Measurements from ENCODE around the gene SLC12A2. TPM values are rescaled to one million over a fixed set of nuclear protein-coding genes. Genes with fewer than 3 reads are reported as not detected.

SLC12A2 gene
- 100 to 1,000 TPM; 159 to 189 TPM for total RNA-seq

DNA sequence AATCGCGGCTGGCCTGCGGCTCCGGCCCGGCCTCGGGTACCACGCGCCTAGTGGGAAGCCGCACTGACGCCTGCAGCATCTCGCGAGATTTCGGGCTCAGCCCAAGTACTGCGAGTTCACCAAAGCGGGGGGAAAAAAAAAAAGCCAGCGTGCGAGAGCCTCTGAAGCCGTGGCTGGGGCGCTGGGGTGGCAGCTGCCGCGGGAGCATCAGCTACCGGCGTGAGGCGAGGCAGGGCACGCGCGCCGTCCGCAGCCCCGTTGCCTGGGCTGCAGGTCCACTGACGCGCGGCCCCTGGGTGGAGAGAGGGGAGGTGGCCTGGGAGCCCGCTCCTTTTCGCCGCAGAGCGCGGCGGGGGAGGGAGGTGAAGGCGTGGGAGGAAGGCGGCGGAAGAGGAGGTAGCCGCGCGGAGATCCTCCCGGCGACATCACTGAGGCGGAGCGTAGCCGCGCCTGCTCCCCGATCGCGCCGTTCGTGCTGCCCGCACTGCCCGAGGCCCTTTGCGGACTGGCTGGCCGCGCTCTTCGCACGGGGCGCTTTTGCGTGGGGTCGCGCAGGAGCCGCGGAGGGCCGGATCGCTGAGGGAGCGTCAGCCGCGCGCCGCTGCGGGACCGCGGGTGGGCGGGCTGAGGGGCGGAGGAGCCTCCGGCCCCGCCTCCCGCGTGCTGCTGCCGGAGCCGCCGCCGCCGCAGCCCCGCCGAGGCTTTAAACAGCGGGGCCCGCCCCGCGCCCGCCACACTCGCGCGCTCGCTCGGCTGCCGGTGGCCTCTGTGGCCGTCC is at the start of gene SLC12A2:
Gene SLC12A2, plus strand, starts transcription at position 734 of the 778 bp plus-strand sequence. CDS start 189 bp downstream, outside the sequence.
- intact Hi-C loops (cut with DNase I): loop anchor here (10.0 kb wide), 2 partner anchors 128 to 208 kb away; no protein-coding TSS in a partner anchor
- H3K27me3 ChIP-seq: no peaks in the 10 kb centered on the region
- peak; percentile 92 for DNase-seq
- peak within 1 kb of the TSS; percentile 89 to 94 for H3K9ac ChIP-seq (ENCODE audit: low read depth in 2 of 2, low read length in 2 of 2)
- peaks cover 3% of the 10 kb centered on the region for H3K4me1 ChIP-seq
- H3K27ac ChIP-seq: peak within 1 kb of the TSS; percentile 98
- H3K9me3 ChIP-seq: no peaks in the 10 kb centered on the region
- TF ChIP-seq, protein P1, sequence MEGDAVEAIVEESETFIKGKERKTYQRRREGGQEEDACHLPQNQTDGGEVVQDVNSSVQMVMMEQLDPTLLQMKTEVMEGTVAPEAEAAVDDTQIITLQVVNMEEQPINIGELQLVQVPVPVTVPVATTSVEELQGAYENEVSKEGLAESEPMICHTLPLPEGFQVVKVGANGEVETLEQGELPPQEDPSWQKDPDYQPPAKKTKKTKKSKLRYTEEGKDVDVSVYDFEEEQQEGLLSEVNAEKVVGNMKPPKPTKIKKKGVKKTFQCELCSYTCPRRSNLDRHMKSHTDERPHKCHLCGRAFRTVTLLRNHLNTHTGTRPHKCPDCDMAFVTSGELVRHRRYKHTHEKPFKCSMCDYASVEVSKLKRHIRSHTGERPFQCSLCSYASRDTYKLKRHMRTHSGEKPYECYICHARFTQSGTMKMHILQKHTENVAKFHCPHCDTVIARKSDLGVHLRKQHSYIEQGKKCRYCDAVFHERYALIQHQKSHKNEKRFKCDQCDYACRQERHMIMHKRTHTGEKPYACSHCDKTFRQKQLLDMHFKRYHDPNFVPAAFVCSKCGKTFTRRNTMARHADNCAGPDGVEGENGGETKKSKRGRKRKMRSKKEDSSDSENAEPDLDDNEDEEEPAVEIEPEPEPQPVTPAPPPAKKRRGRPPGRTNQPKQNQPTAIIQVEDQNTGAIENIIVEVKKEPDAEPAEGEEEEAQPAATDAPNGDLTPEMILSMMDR (IDR thresholded peaks at IDR 0.05): no peak
- no peaks in the 10 kb centered on the region for H3K36me3 ChIP-seq
- peak within 1 kb of the TSS; percentile 81 for H3K4me3 ChIP-seq

DNA sequence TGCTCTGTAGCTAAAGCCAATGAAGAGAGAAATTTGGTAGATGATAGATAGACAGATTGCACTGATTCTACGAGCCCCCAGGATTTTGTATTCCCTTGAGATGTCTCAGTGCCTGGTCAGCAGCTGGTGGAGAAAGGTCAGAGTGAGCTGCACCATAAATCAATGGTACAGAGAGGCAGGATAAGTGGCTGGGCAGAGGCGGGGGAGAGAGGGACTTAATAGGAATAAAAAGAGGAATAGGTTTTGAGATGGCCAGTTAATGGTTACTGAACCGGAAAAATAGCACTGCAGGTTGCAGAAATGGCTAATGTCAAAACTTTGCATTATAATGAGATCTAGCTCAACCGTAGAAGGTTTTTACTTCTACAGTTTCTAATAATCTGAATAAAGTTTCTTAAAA is 47.9 kb upstream of the SLC12A2 start:
- no peak overlapping the region for H3K4me3 ChIP-seq
- no peaks in the 10 kb centered on the region for H3K9me3 ChIP-seq
- no peak overlapping the region for H3K27ac ChIP-seq
- intact Hi-C loops (cut with DNase I): no loop called here
- DNase-seq: no peak
- no peaks in the 10 kb centered on the region for H3K27me3 ChIP-seq
- no peaks in the 10 kb centered on the region for H3K36me3 ChIP-seq
- H3K9ac ChIP-seq (ENCODE audit: low read depth in 2 of 2, low read length in 2 of 2): no peak overlapping the region
- TF ChIP-seq, protein P1 (IDR thresholded peaks at IDR 0.05): no peak
- H3K4me1 ChIP-seq: peaks cover 2% of the 10 kb centered on the region

DNA sequence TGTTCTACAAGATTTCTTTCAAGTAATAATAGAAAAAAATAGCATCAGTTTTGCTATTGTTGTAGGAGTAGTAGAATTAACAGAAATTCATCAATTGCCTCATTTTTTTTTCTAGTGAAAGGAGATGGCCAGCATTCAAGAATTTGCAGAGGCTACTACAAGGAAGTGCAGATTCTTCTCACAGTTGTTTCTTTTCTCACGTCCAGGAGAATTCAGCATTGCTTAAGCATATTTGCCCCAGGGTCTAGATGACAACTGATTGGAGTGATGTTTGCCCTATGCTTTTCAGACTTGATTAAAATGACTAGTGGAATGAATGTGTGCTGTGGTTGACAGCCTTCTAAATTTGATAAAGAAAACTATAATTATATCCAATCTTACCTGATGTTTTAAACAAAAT is 46.6 kb upstream of the SLC12A2 start:
- no peak for DNase-seq
- intact Hi-C loops (cut with DNase I): no loop called here

DNA sequence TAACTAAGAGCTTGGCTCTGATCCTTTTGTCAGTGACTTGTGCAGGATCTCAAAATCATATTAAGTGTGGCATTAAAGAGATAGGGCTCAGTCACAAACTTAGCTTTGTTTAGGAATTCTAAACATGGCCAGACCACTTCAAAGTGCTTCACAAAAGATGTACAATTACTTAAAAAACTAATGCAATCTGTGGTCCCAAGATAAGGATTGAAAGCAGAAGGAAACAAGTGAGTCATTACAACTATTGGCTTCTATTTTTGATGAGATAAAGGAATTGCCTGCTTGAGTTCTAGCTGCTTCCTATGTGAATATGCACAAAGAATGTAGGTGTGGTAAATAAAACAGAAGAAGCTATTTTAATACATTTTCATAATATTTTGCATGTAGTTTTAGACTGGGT is 44.9 kb upstream of the SLC12A2 start:
- Histone ChIP-seq H3K9me3 (no peaks in the 10 kb centered on the region), H3K4me1 (peaks cover 2% of the 10 kb centered on the region), H3K4me3 (no peak overlapping the region), H3K36me3 (no peaks in the 10 kb centered on the region), H3K9ac (ENCODE audit: low read depth in 2 of 2, low read length in 2 of 2) (no peak overlapping the region), H3K27me3 (no peaks in the 10 kb centered on the region), H3K27ac (no peak overlapping the region)
- no peak for DNase-seq
- intact Hi-C loops (cut with DNase I): no loop called here
- TF ChIP-seq, protein P1 (IDR thresholded peaks at IDR 0.05): no peak

More for the DNA sequence above, 46.6 kb upstream of the SLC12A2 start:
- Histone ChIP-seq H3K27me3 (no peaks in the 10 kb centered on the region), H3K27ac (no peak overlapping the region), H3K36me3 (no peaks in the 10 kb centered on the region), H3K9ac (ENCODE audit: low read depth in 2 of 2, low read length in 2 of 2) (no peak overlapping the region), H3K4me3 (no peak overlapping the region), H3K4me1 (peaks cover 2% of the 10 kb centered on the region), H3K9me3 (no peaks in the 10 kb centered on the region)
- TF ChIP-seq, protein P1 (IDR thresholded peaks at IDR 0.05): no peak

DNA sequence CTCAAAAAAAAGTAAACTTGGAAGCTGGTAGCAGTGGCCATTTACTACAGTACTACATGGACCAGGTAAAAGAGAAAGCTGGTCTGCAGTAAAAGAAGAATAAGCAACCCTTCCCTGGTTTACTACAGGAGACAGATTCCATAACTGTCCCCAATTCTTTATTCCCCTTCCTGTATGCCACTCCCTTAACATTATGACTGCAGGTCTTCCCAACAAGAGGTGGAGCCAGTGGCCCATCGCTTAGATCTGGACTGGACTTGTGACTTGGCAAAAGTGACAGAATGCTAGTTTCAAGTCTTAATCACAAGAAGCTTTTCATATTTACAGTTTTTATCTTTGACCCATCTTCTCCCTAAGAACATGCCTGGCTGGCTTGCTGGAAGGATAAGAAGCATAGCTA is 42.6 kb upstream of the SLC12A2 start:
- Histone ChIP-seq H3K36me3 (no peaks in the 10 kb centered on the region), H3K4me3 (no peak overlapping the region), H3K27ac (no peak overlapping the region), H3K4me1 (peaks cover 2% of the 10 kb centered on the region), H3K9ac (ENCODE audit: low read depth in 2 of 2, low read length in 2 of 2) (no peak overlapping the region), H3K27me3 (no peaks in the 10 kb centered on the region), H3K9me3 (no peaks in the 10 kb centered on the region)
- no peak for DNase-seq
- intact Hi-C loops (cut with DNase I): no loop called here
- TF ChIP-seq, protein P1 (IDR thresholded peaks at IDR 0.05): no peak
